ENCODE measurements around the gene SCAMP2.

SCAMP2 gene

GRCh38 chr15:74838746-74839525 is 34.2 kb downstream of the SCAMP2 start:
- no peak for DNase-seq (ENCODE audit: low read depth)

GRCh38 chr15:74838137-74838516 is 35.0 kb downstream of the SCAMP2 start:
- no peak for DNase-seq (ENCODE audit: low read depth)

GRCh38 chr15:74837482-74838136 is 35.6 kb downstream of the SCAMP2 start:
- DNase-seq (ENCODE audit: low read depth), result no peak

- no peak for DNase-seq (ENCODE audit: low read depth)
These were observed 36.3 kb downstream of the SCAMP2 start for GRCh38 chr15:74836846-74837245.

- DNase-seq (ENCODE audit: low read depth), result peak; percentile 38
These were observed 37.8 kb downstream of the SCAMP2 start for GRCh38 chr15:74835312-74835823.

- DNase-seq (ENCODE audit: low read depth), result no peak
These were observed 39.6 kb downstream of the SCAMP2 start for GRCh38 chr15:74833376-74834107.

- DNase-seq (ENCODE audit: low read depth), result no peak
These were observed 40.3 kb downstream of the SCAMP2 start for GRCh38 chr15:74832826-74833225.

- DNase-seq (ENCODE audit: low read depth), result no peak
These were observed 41.2 kb downstream of the SCAMP2 start for GRCh38 chr15:74831813-74832495.

GRCh38 chr15:74830868-74831267 is 42.3 kb downstream of the SCAMP2 start:
- no peak for DNase-seq (ENCODE audit: low read depth)

GRCh38 chr15:74829991-74830390 is 43.2 kb downstream of the SCAMP2 start:
- DNase-seq (ENCODE audit: low read depth), result no peak

GRCh38 chr15:74829486-74829885 is 43.7 kb downstream of the SCAMP2 start:
- no peak for DNase-seq (ENCODE audit: low read depth)

- no peak for DNase-seq (ENCODE audit: low read depth)
These were observed 44.3 kb downstream of the SCAMP2 start for GRCh38 chr15:74828835-74829234.

GRCh38 chr15:74827614-74828013 is 45.6 kb downstream of the SCAMP2 start:
- DNase-seq (ENCODE audit: low read depth), result no peak

GRCh38 chr15:74826921-74827320 is 46.2 kb downstream of the SCAMP2 start:
- no peak for DNase-seq (ENCODE audit: low read depth)

GRCh38 chr15:74826364-74826819 is 46.8 kb downstream of the SCAMP2 start, which contains the start of gene CPLX3:
Gene CPLX3 (plus strand): TSS chr15:74826627. CDS start chr15:74826704, 77 bp downstream.
- no peak for DNase-seq (ENCODE audit: low read depth)

- DNase-seq (ENCODE audit: low read depth), result no peak
These were observed 47.3 kb downstream of the SCAMP2 start for GRCh38 chr15:74825866-74826265.

- no peak for DNase-seq (ENCODE audit: low read depth)
These were observed 48.2 kb downstream of the SCAMP2 start for GRCh38 chr15:74824976-74825375.

- no peak for DNase-seq (ENCODE audit: low read depth)
These were observed 49.8 kb downstream of the SCAMP2 start for GRCh38 chr15:74823324-74823723.

GRCh38 chr15:74822233-74822632 is 50.9 kb downstream of the SCAMP2 start:
- DNase-seq (ENCODE audit: low read depth), result no peak

GRCh38 chr15:74821790-74822158 is 51.4 kb downstream of the SCAMP2 start:
- DNase-seq (ENCODE audit: low read depth), result no peak

- no peak for DNase-seq (ENCODE audit: low read depth)
These were observed 51.9 kb downstream of the SCAMP2 start for GRCh38 chr15:74821091-74821789.

All from HS-27A (cell line).